ENCODE results near the gene LGR4. TPM values are rescaled to one million over a fixed set of nuclear protein-coding genes. Genes with fewer than 3 reads are reported as not detected.
A peak's percentile ranks its signal among the peaks of the same experiment; 100 is the strongest.
"Not testable (repeated sequence)": the region's sequence is repeated elsewhere in the genome, so short reads cannot be mapped to it uniquely, and the experiment has no call there.

LGR4 gene
- total RNA-seq, 1 donor from 2014 or later = 36.2 TPM

GRCh38 chr11:27330633-27331270 is 141.8 kb downstream of the LGR4 start:
- Mint-ChIP-seq H3K36me3 (ENCODE audit: low read depth) (peaks cover 14% of the 10 kb centered on the region), H3K27me3 (ENCODE audit: low read depth) (no peaks in the 10 kb centered on the region), H3K4me3 (ENCODE audit: unreplicated experiment) (no peak overlapping the region), H3K4me1 (ENCODE audit: low read depth) (peaks cover 41% of the 10 kb centered on the region), H3K9me3 (ENCODE audit: low read depth) (peaks cover 11% of the 10 kb centered on the region), H3K27ac (ENCODE audit: unreplicated experiment) (peak overlapping the region; percentile 39)
- DNase-seq (ENCODE audit: low spot score) = no peak
- TF ChIP-seq, protein P1, sequence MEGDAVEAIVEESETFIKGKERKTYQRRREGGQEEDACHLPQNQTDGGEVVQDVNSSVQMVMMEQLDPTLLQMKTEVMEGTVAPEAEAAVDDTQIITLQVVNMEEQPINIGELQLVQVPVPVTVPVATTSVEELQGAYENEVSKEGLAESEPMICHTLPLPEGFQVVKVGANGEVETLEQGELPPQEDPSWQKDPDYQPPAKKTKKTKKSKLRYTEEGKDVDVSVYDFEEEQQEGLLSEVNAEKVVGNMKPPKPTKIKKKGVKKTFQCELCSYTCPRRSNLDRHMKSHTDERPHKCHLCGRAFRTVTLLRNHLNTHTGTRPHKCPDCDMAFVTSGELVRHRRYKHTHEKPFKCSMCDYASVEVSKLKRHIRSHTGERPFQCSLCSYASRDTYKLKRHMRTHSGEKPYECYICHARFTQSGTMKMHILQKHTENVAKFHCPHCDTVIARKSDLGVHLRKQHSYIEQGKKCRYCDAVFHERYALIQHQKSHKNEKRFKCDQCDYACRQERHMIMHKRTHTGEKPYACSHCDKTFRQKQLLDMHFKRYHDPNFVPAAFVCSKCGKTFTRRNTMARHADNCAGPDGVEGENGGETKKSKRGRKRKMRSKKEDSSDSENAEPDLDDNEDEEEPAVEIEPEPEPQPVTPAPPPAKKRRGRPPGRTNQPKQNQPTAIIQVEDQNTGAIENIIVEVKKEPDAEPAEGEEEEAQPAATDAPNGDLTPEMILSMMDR (IDR thresholded peaks at IDR 0.05) = no peak

GRCh38 chr11:27329867-27330632 is 142.5 kb downstream of the LGR4 start:
- H3K9me3 Mint-ChIP-seq (ENCODE audit: low read depth) = peaks cover 14% of the 10 kb centered on the region
- H3K27me3 Mint-ChIP-seq (ENCODE audit: low read depth) = no peaks in the 10 kb centered on the region
- TF ChIP-seq, protein P1 (IDR thresholded peaks at IDR 0.05) = no peak
- DNase-seq (ENCODE audit: low spot score) = no peak
- peaks cover 14% of the 10 kb centered on the region for H3K36me3 Mint-ChIP-seq (ENCODE audit: low read depth)
- H3K27ac Mint-ChIP-seq (ENCODE audit: unreplicated experiment) = no peak overlapping the region
- H3K4me1 Mint-ChIP-seq (ENCODE audit: low read depth) = peaks cover 41% of the 10 kb centered on the region
- H3K4me3 Mint-ChIP-seq (ENCODE audit: unreplicated experiment) = no peak overlapping the region

DNA sequence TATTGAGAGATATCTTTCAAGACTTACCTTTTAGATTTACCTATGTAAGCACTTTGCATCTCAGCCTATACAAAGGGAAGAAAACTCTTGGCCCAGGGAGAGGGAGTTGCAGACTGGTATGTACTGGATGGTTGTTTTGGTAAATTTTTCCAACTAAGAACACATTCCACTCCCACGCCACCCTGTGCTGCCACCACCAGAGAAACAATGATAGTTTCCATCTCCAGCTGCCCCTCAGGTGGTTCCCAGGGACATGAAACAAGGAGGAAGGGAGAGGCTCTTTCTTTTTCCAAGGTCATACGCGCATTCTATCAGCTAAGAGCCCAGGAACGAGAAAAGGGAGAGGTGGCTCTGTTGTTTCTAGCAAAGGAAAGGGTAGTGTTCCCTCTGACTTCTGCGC is 144.0 kb downstream of the LGR4 start:
- Mint-ChIP-seq H3K9me3 (ENCODE audit: low read depth) (peaks cover 14% of the 10 kb centered on the region), H3K4me1 (ENCODE audit: low read depth) (peaks cover 38% of the 10 kb centered on the region), H3K27ac (ENCODE audit: unreplicated experiment) (peak overlapping the region; percentile 90), H3K27me3 (ENCODE audit: low read depth) (no peaks in the 10 kb centered on the region), H3K36me3 (ENCODE audit: low read depth) (peaks cover 12% of the 10 kb centered on the region), H3K4me3 (ENCODE audit: unreplicated experiment) (no peak overlapping the region)
- DNase-seq (ENCODE audit: low spot score) = no peak
- TF ChIP-seq, protein P1 (IDR thresholded peaks at IDR 0.05) = no peak

DNA sequence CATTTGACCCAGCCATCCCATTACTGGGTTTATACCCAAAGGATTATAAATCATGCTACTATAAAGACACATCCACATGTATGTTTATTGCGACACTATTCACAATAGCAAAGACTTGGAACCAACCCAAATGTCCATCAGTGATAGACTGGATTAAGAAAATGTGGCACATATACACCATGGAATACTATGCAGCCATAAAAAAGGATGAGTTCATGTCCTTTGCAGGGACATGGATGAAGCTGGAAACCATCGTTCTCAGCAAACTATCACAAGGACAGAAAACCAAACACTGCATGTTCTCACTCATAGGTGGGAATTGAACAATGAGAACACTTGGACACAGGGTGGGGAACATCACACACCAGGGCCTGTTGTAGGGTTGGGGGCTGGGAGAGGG is 145.5 kb downstream of the LGR4 start:
- H3K27ac Mint-ChIP-seq (ENCODE audit: unreplicated experiment); DNase-seq (ENCODE audit: low spot score); H3K27me3 Mint-ChIP-seq (ENCODE audit: low read depth); H3K4me3 Mint-ChIP-seq (ENCODE audit: unreplicated experiment): not testable (repeated sequence)
- Mint-ChIP-seq H3K9me3 (ENCODE audit: low read depth) (peaks cover 21% of the 10 kb centered on the region), H3K4me1 (ENCODE audit: low read depth) (peaks cover 35% of the 10 kb centered on the region), H3K36me3 (ENCODE audit: low read depth) (peaks cover 13% of the 10 kb centered on the region)

GRCh38 chr11:27322196-27322595 is 150.4 kb downstream of the LGR4 start:
- H3K27ac Mint-ChIP-seq (ENCODE audit: unreplicated experiment); DNase-seq (ENCODE audit: low spot score); H3K4me3 Mint-ChIP-seq (ENCODE audit: unreplicated experiment); H3K27me3 Mint-ChIP-seq (ENCODE audit: low read depth): not testable (repeated sequence)
- peaks cover 12% of the 10 kb centered on the region for H3K36me3 Mint-ChIP-seq (ENCODE audit: low read depth)
- peaks cover 25% of the 10 kb centered on the region for H3K4me1 Mint-ChIP-seq (ENCODE audit: low read depth)
- peaks cover 21% of the 10 kb centered on the region for H3K9me3 Mint-ChIP-seq (ENCODE audit: low read depth)

- not testable (repeated sequence) for H3K4me3 Mint-ChIP-seq (ENCODE audit: unreplicated experiment); DNase-seq (ENCODE audit: low spot score); H3K27ac Mint-ChIP-seq (ENCODE audit: unreplicated experiment); H3K36me3 Mint-ChIP-seq (ENCODE audit: low read depth); H3K27me3 Mint-ChIP-seq (ENCODE audit: low read depth)
- peaks cover 33% of the 10 kb centered on the region for H3K4me1 Mint-ChIP-seq (ENCODE audit: low read depth)
- peaks cover 16% of the 10 kb centered on the region for H3K9me3 Mint-ChIP-seq (ENCODE audit: low read depth)
Observed at GRCh38 chr11:27321340-27321739, 151.2 kb downstream of the LGR4 start.

All from chondrocyte (in vitro differentiated cells).